ENCODE data around the gene EXOC3L4.

EXOC3L4 gene

GRCh38 chr14:103099733-103100280, 5.3 kb downstream of the EXOC3L4 start:
- H3K4me3 ChIP-seq (ENCODE audit: low read depth, low read length) = no peak overlapping the region
- no peak for TF ChIP-seq CTCF (IDR thresholded peaks at IDR 0.05; ENCODE audit: control insufficient read depth, extremely low read depth, insufficient read depth)
- no peak for DNase-seq (ENCODE audit: low read depth)

DNA sequence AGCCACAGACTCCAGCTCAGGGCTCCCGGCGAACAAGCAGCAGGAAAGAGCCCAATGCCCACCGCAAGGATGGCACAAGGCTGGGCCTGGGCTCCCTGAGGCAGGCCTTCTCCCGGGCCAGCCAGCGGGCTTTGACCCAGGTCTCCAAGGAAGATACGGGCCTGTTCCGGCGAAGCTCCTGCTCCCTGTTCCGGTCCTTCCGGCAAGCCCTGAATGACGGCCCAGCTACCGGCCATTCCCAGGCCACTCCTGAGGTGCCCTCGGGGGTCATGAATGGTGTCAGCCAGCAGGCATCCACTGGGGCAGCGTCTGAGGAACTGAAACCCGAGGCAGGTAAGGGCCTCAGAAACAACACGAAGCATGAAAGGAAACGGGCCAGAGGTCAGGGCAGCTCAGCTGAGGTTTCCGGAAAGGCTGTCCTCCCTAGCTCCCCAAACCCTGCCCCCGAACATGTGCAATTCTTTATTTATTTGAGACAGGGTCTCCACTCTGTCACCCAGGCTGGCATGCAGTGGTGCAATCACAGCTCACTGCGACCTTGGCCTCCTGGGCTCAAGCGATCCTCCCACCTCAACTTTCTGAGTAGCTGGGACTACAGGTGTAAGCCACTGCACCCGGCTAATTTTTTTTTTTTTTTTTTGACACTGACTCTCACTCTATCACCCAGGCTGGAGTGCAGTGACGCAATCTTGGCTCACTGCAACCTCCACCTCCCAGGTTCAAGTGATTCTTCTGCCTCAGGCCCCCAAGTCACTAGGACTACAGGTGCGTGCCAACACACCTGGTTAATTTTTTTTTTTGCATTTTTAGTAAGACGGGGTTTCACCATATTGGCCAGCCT, 6.0 kb downstream of the EXOC3L4 start:
- H3K4me3 ChIP-seq (ENCODE audit: low read depth, low read length) = no peak overlapping the region
- TF ChIP-seq CTCF (IDR thresholded peaks at IDR 0.05; ENCODE audit: control insufficient read depth, extremely low read depth, insufficient read depth) = no peak
- DNase-seq (ENCODE audit: low read depth) = no peak

DNA sequence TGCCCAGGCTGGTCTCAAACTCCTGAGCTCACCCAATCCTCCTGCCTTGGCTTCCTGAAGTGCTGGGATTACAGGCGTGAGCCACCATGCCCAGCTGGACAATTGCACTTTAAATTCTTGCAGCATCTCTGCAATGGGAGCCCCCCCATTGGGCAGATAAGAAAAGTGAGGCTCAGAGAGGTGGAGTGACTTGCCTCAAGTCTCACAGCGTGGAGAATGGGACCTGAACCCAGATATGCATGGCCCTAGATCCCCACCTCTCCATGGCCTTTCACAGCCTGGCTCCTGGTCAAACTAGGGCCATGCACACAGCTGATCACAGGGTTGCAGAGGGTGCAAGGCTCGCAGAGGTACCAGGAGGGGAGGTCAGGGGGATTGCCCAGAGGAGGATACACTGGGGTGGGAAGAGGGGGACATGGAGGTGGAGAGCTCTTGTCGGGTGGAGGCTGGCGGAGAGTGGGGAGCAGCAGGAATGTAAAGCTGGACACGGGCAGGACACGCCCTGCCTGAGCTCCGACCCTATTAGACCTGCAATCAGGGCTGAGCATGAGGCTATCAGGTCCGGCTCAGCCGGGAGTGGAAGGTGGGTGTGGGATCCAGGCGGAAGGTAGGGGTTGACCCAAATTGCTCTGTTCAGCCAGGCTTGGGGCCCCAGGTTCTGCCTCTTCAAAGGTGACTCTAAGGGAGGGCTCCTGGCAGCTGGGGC, 6.9 kb downstream of the EXOC3L4 start:
- no peak for TF ChIP-seq CTCF (IDR thresholded peaks at IDR 0.05; ENCODE audit: control insufficient read depth, extremely low read depth, insufficient read depth)
- DNase-seq (ENCODE audit: low read depth) = no peak
- H3K4me3 ChIP-seq (ENCODE audit: low read depth, low read length) = no peak overlapping the region

DNA sequence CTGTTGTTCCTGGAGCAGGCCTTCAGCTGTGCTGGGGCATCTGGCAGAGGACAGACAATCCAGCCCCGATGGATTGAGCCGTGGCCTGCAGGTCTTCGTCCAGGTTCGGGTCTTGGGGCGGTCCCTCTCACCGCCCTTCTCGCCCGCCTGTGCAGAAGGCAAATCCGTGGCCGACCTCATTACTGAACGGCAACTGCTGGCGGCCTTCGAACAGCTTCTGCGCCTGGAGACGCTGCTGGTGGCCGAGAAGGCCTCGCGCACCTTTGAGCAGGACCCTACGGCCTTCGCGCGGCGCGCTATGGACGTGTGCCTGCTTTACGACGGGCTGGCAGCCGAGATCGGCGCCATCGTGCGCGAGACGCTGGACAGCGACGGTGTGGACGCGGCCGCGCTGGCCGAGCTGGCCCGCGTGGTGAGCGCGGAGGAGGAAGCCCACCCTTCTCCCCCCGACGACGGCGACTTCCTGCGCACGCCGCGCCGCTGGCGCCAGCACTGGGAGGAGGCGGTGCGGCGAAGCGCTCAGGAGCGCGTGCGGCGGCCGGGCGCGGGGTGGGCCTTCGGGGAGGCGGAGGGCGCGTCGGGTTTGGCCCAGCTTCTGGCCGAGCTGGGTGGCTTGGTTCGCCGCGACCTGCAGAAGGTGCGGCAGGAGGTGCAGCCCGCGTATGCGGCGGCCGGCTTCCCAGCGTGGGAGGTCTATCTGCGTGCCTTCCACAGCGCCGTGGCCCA, 7.6 kb downstream of the EXOC3L4 start:
- H3K4me3 ChIP-seq (ENCODE audit: low read depth, low read length) = no peak overlapping the region
- TF ChIP-seq CTCF (IDR thresholded peaks at IDR 0.05; ENCODE audit: control insufficient read depth, extremely low read depth, insufficient read depth) = no peak
- DNase-seq (ENCODE audit: low read depth) = no peak

- no peak overlapping the region for H3K4me3 ChIP-seq (ENCODE audit: low read depth, low read length)
- no peak for TF ChIP-seq CTCF (IDR thresholded peaks at IDR 0.05; ENCODE audit: control insufficient read depth, extremely low read depth, insufficient read depth)
- no peak for DNase-seq (ENCODE audit: low read depth)
These were observed 8.2 kb downstream of the EXOC3L4 start for GRCh38 chr14:103102689-103103260.
